CD4-positive, alpha-beta T cell treated with Interleukin-10 for 1 hour (primary cell): ENCODE measurements around the gene BECN2.

ENCODE experiments used
- DNase-seq: peaks from one replicate; pipeline ENCODE4 v3.0.0-alpha.2; 2020

Gene BECN2

GRCh38 chr1:241957692-241958494, at the start of gene BECN2:
BECN2 (plus strand) TSS chr1:241957767; CDS start chr1:241957767, 0 bp downstream.
- no peak for DNase-seq

- no peak for DNase-seq
Measured at GRCh38 chr1:241916196-241916595, 41.4 kb upstream of the BECN2 start.

- no peak for DNase-seq
Measured at GRCh38 chr1:241917487-241917886, 40.1 kb upstream of the BECN2 start.

GRCh38 chr1:241918879-241919278, 38.7 kb upstream of the BECN2 start:
- no peak for DNase-seq

- no peak for DNase-seq
Measured at GRCh38 chr1:241924080-241924808, 33.3 kb upstream of the BECN2 start.

- no peak for DNase-seq
Measured at GRCh38 chr1:241926141-241926540, 31.4 kb upstream of the BECN2 start.

GRCh38 chr1:241927321-241927720, 30.2 kb upstream of the BECN2 start:
- DNase-seq: no peak

GRCh38 chr1:241932845-241933244, 24.7 kb upstream of the BECN2 start:
- DNase-seq: no peak

GRCh38 chr1:241934201-241934848, 23.2 kb upstream of the BECN2 start:
- DNase-seq: no peak

- DNase-seq: no peak
Measured at GRCh38 chr1:241934866-241935265, 22.7 kb upstream of the BECN2 start.

- DNase-seq: no peak
Measured at GRCh38 chr1:241939798-241940197, 17.8 kb upstream of the BECN2 start.

- no peak for DNase-seq
Measured at GRCh38 chr1:241942738-241943137, 14.8 kb upstream of the BECN2 start.

- DNase-seq: no peak
Measured at GRCh38 chr1:241944300-241944699, 13.3 kb upstream of the BECN2 start.

GRCh38 chr1:241947354-241947753, 10.2 kb upstream of the BECN2 start:
- no peak for DNase-seq

GRCh38 chr1:241950390-241950789, 7.2 kb upstream of the BECN2 start:
- DNase-seq: no peak

- no peak for DNase-seq
Measured at GRCh38 chr1:241962153-241962552, 4.6 kb downstream of the BECN2 start.

- DNase-seq: no peak
Measured at GRCh38 chr1:241963722-241964121, 6.2 kb downstream of the BECN2 start.

- no peak for DNase-seq
Measured at GRCh38 chr1:241964550-241965282, 7.1 kb downstream of the BECN2 start.

- no peak for DNase-seq
Measured at GRCh38 chr1:241968611-241969010, 11.0 kb downstream of the BECN2 start.

GRCh38 chr1:241972703-241973369, 15.3 kb downstream of the BECN2 start:
- DNase-seq: no peak

- DNase-seq: no peak
Measured at GRCh38 chr1:241976229-241976628, 18.7 kb downstream of the BECN2 start.

- DNase-seq: no peak
Measured at GRCh38 chr1:241979071-241979470, 21.5 kb downstream of the BECN2 start.

GRCh38 chr1:241979926-241980325, 22.4 kb downstream of the BECN2 start:
- DNase-seq: no peak
